Neural crest cell (in vitro differentiated cells): ENCODE data around the gene TOP3A. TPM values are rescaled to one million over a fixed set of nuclear protein-coding genes. Genes with fewer than 3 reads are reported as not detected.

Experiments
- DNase-seq: peaks from one replicate; pipeline ENCODE4 v3.0.0; 2021; ENCODE audit warnings: low read depth, mixed read lengths, low spot score
- H3K27ac Mint-ChIP-seq: one replicate; pipeline ENCODE4 v1.8.0; 2021; ENCODE audit warnings: mild to moderate bottlenecking, mixed read lengths; ENCODE audit not compliant: unreplicated experiment
- H3K27me3 Mint-ChIP-seq: 2 replicates; pipeline ENCODE4 v1.8.0; 2021; ENCODE audit warnings: low read depth, mild to moderate bottlenecking, mixed read lengths
- H3K36me3 Mint-ChIP-seq: 2 replicates; pipeline ENCODE4 v1.8.0; 2021; ENCODE audit warnings: low read depth, mild to moderate bottlenecking, mixed read lengths
- H3K4me1 Mint-ChIP-seq: 2 replicates; pipeline ENCODE4 v1.8.0; 2021; ENCODE audit warnings: mixed read lengths
- H3K4me3 Mint-ChIP-seq: one replicate; pipeline ENCODE4 v1.8.0; 2021; ENCODE audit warnings: mild to moderate bottlenecking, mixed read lengths
- H3K9me3 Mint-ChIP-seq: 2 replicates; pipeline ENCODE4 v1.8.0; 2021; ENCODE audit warnings: mixed read lengths
- total RNA-seq: library from RNA; stranded (reverse); gene quantifications from 2 replicates; pipeline ENCODE4 v1.2.1, GENCODE V29; 2021
- TF ChIP-seq, protein P1 (sequence below): fragments of 200-600 bp; sonication (generic); conservative IDR thresholded peaks from 2 replicates; pipeline ENCODE4 v1.5.0; 2021; ENCODE audit warnings: antibody characterized with exemption, mild to moderate bottlenecking

The TOP3A gene
- total RNA-seq, 1 donor from 2014 or later, result 107 TPM

DNA sequence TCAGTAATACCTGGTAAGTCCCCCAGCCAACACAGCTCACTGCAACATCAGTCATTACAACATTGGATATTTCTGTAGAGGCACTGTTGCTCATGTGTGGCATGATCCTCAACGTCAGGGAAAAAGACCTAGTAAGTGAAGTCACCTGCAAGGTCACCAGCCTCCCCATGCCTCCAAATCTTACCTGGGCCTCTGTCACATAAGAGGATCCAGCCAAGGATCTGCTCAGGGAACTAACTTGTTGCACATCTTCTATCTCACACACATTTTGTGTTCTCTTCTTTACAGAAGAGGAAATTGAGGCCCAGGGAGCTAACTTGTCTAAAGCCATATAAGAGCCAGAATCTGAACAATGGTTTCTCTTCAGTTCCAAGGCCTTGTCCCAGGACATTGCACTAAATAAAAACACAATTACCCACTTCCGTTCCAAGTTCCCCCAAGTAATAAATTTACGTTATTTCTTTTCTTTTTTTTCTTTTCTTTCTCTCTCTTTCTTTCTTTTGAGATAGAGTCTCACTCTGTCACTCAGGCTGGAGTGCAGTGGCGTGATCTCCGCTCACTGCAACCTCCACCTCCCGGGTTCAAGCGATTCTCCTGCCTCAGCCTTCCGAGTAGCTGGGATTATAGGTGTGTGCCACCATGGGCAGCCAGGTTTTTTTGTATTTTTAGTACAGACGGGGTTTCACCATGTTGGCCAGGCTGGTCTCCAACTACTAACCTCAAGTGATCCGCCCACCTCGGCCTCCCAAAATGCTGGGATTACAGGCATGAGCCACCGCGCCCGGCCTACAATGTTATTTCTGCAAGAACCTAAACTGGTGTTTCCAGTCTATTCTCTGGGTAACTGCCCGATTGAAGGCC, 47.3 kb upstream of the TOP3A start:
- H3K27ac Mint-ChIP-seq, result peak overlapping the region; percentile 90
- H3K27me3 Mint-ChIP-seq, result no peaks in the 10 kb centered on the region
- H3K4me1 Mint-ChIP-seq, result peaks cover 18% of the 10 kb centered on the region
- H3K4me3 Mint-ChIP-seq, result peak overlapping the region; percentile 94
- H3K9me3 Mint-ChIP-seq, result no peaks in the 10 kb centered on the region
- H3K36me3 Mint-ChIP-seq, result no peaks in the 10 kb centered on the region
- TF ChIP-seq, protein P1, sequence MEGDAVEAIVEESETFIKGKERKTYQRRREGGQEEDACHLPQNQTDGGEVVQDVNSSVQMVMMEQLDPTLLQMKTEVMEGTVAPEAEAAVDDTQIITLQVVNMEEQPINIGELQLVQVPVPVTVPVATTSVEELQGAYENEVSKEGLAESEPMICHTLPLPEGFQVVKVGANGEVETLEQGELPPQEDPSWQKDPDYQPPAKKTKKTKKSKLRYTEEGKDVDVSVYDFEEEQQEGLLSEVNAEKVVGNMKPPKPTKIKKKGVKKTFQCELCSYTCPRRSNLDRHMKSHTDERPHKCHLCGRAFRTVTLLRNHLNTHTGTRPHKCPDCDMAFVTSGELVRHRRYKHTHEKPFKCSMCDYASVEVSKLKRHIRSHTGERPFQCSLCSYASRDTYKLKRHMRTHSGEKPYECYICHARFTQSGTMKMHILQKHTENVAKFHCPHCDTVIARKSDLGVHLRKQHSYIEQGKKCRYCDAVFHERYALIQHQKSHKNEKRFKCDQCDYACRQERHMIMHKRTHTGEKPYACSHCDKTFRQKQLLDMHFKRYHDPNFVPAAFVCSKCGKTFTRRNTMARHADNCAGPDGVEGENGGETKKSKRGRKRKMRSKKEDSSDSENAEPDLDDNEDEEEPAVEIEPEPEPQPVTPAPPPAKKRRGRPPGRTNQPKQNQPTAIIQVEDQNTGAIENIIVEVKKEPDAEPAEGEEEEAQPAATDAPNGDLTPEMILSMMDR, result no peak
- DNase-seq, result no peak

DNA sequence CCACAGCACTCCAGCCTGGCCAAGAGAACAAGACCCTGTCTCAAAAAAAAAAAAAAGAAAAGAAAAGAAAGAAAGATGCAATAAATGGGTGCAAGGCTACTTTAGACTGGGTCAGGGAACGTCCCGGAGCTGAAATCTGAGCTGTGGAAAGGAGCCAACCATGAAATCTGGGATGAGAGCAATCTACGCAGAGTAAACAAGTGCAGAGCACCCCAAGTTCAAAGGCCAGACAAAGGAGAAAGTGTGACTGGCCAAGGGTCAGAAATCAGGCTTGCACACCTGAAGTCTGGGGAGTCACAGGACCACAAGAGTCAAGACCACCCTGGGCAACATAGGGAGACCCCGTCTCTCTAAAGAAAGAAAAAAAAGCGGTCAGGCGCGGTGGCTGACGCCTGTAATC, 45.7 kb upstream of the TOP3A start:
- peaks cover 1% of the 10 kb centered on the region for H3K36me3 Mint-ChIP-seq
- H3K9me3 Mint-ChIP-seq, result no peaks in the 10 kb centered on the region
- peaks cover 18% of the 10 kb centered on the region for H3K4me1 Mint-ChIP-seq
- peak overlapping the region; percentile 68 for H3K4me3 Mint-ChIP-seq
- no peak for DNase-seq
- no peak overlapping the region for H3K27ac Mint-ChIP-seq
- TF ChIP-seq, protein P1, result no peak
- no peaks in the 10 kb centered on the region for H3K27me3 Mint-ChIP-seq

- H3K27me3 Mint-ChIP-seq, result no peaks in the 10 kb centered on the region
- no peak overlapping the region for H3K4me3 Mint-ChIP-seq
- H3K27ac Mint-ChIP-seq, result no peak overlapping the region
- TF ChIP-seq, protein P1, result no peak
- no peaks in the 10 kb centered on the region for H3K4me1 Mint-ChIP-seq
- DNase-seq, result no peak
- no peaks in the 10 kb centered on the region for H3K9me3 Mint-ChIP-seq
- peaks cover 6% of the 10 kb centered on the region for H3K36me3 Mint-ChIP-seq
These were observed 41.8 kb upstream of the TOP3A start for GRCh38 chr17:18356624-18357023.

DNA sequence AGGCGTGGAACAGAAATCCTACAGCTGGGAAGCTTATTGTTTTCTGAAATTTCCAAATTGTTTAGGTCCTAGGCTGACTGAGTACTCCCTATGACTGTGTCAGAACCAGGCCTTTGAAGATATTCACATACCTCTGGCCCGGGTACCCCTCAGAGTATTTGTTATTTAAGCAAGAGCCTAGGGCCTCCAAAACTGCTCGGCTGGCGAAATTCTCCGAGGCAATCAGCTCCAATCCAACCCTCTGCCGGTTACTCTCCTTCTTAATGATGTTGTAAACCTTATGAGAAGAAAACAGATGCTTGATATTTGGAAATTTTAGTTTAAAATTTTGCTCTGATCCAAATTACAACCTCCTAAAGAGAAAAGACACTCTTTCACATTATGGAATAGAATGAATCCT, 38.7 kb upstream of the TOP3A start:
- peaks cover 6% of the 10 kb centered on the region for H3K36me3 Mint-ChIP-seq
- H3K27ac Mint-ChIP-seq, result no peak overlapping the region
- TF ChIP-seq, protein P1, result no peak
- no peaks in the 10 kb centered on the region for H3K9me3 Mint-ChIP-seq
- no peaks in the 10 kb centered on the region for H3K4me1 Mint-ChIP-seq
- H3K4me3 Mint-ChIP-seq, result no peak overlapping the region
- H3K27me3 Mint-ChIP-seq, result no peaks in the 10 kb centered on the region
- DNase-seq, result no peak

GRCh38 chr17:18344021-18344420, 29.2 kb upstream of the TOP3A start:
- DNase-seq, result no peak
- Mint-ChIP-seq H3K9me3 (no peaks in the 10 kb centered on the region), H3K36me3 (peaks cover 22% of the 10 kb centered on the region), H3K4me1 (no peaks in the 10 kb centered on the region), H3K4me3 (no peak overlapping the region), H3K27me3 (no peaks in the 10 kb centered on the region), H3K27ac (no peak overlapping the region)
- TF ChIP-seq, protein P1, result no peak
